ENCODE data around the gene IL34.

DNA sequence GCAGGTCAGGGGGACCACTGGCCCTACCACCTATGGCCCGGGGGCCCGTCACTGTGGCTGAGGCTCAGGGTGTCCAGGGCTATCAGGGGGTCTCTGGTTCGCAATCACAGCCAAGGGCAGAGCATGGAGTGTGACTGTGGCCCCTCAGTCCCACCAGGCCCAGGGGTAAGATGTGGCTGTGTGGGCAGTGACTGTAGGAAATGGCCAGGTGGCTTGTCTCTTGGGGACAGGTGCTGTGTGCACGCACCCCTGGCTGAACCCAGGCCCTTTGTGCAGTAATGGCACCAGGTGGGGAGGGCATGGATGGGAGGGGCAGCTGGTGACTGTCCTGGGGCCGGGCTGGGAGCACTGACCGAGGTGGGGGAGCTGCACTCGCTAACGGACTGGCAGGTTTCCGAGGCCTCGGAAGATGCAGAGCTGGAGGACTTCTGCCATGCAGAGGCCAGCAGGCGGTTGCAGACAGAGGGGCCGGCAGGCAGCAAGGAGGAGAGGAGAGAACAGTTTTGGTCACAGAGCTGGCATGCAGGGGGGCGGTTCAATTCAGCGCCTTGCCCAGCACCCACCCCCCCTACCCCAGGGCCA is 18.8 kb downstream of the IL34 start:
- TF ChIP-seq, protein P1, sequence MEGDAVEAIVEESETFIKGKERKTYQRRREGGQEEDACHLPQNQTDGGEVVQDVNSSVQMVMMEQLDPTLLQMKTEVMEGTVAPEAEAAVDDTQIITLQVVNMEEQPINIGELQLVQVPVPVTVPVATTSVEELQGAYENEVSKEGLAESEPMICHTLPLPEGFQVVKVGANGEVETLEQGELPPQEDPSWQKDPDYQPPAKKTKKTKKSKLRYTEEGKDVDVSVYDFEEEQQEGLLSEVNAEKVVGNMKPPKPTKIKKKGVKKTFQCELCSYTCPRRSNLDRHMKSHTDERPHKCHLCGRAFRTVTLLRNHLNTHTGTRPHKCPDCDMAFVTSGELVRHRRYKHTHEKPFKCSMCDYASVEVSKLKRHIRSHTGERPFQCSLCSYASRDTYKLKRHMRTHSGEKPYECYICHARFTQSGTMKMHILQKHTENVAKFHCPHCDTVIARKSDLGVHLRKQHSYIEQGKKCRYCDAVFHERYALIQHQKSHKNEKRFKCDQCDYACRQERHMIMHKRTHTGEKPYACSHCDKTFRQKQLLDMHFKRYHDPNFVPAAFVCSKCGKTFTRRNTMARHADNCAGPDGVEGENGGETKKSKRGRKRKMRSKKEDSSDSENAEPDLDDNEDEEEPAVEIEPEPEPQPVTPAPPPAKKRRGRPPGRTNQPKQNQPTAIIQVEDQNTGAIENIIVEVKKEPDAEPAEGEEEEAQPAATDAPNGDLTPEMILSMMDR (IDR thresholded peaks at IDR 0.05) = no peak
- TF ChIP-seq POLR2A (IDR thresholded peaks at IDR 0.05) = no peak
